Measurements from ENCODE around the gene COPS2. TPM values are rescaled to one million over a fixed set of nuclear protein-coding genes. Genes with fewer than 3 reads are reported as not detected.
"Not testable (repeated sequence)": the region's sequence is repeated elsewhere in the genome, so short reads cannot be mapped to it uniquely, and the experiment has no call there.

COPS2 gene
- total RNA-seq, 1 experiment from 2014 or later, result 223 TPM

DNA sequence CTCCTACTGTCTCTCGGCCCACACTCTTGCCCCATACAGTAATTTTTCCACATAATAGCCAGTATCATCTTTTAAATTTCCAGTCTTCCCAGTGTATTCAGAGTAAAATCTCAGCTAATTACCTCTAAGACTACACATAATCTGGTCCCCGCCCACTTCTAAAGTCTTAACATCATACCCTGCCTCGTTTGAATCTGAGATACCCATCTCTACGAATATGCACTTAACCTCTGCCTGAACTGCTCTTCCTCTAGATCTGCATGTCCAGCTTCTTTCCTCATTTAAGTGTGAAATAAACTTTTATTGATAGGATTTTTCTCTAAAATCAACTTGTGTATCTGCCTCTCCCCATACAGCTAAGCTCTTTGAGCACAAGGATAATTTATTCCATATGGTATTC is 34.6 kb downstream of the COPS2 start:
- DNase-seq (ENCODE audit: low spot score), result no peak
- in situ Hi-C loops (cut with HindIII; ENCODE audit: low sequenced_read_pairs), result no loop called here

DNA sequence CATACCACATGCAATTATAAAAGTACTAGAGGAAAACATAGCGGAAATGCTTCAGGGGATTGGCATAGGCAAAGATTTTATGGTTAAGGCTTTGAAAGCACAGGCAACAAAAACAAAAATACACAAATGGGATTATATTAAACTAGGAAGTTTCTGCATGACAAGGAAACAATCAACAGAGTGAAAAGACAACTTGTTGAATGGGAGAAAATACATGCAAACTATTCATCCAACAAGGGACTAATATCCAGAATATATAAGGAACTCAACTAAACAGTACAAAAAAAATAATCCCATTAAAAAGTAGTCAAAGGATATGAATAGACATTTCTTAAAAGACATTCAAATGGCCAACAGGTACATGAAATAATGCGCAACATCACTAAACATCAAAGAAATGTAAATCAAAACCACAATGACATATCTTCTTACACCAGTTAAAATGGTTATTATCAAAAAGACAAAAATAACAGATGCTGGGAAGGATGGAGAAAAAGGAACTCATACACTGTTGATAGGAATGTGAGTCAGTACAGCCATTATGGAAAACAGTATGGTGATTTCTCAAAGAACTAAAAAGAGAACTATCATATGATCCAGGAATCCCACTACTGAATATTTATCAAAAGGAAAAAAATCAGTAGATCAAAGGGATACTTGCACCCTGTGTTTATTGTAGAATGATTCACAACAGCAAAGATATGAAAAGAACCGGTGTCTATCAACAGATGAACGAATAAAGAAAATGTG is 39.1 kb downstream of the COPS2 start:
- in situ Hi-C loops (cut with HindIII; ENCODE audit: low sequenced_read_pairs), result no loop called here
- DNase-seq (ENCODE audit: low spot score), result no peak

DNA sequence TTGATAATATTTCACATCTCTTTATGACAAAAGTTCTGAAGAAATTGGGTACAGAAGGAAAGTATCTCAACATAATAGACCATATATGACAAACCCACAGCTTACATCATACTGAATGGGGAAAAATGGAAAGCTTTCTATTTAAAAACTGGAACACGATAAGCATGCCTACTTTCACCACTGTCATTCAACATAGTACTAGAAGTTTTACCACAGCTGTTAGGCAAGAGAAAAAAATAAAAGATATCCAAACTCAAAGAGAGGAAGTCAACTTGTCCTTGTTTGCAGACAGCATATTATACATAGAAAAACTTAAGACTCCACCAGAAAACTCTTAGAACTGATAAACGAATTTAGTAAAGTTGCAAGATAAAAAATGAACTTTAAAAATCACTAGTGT is 40.3 kb downstream of the COPS2 start:
- DNase-seq (ENCODE audit: low spot score), result no peak

DNA sequence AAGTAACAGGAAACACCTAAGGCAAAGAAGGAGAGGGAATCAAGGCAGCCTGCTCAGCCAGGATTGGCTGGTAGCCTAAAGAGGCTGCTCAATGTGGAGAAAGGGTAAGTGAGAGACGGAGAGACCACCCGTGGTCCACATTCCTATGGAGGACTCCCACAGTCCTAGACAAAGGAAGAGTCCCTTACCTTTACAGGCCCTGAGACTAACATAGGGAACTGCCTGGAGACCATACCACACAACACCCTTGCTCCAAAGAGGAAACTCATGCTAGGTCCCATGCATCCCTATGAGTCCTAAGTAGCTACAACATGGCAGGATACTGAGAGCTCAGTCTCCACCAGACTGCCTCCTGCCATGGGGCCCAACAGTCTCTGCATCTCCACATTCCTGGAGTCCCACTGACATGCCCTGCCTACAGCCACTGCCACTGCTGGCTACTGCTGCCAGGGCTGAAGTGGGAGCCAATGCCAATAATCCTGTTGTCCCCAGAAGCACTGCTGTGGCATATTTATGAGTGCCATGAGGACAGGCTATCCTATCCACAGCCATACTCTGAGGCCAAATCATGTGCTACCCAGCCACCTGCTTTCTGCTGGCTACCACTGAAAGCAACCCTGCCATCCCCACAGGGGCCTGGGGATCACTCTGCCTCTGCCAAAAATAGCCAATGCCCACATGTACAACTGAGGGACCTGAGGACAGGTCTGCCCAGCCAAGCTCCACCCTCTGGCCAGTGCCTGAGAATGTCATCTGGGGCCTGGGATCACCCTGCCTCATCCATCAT is 45.0 kb downstream of the COPS2 start:
- no peak for DNase-seq (ENCODE audit: low spot score)
- in situ Hi-C loops (cut with HindIII; ENCODE audit: low sequenced_read_pairs), result no loop called here

More for the DNA sequence above, 40.3 kb downstream of the COPS2 start:
- in situ Hi-C loops (cut with HindIII; ENCODE audit: low sequenced_read_pairs), result no loop called here

DNA sequence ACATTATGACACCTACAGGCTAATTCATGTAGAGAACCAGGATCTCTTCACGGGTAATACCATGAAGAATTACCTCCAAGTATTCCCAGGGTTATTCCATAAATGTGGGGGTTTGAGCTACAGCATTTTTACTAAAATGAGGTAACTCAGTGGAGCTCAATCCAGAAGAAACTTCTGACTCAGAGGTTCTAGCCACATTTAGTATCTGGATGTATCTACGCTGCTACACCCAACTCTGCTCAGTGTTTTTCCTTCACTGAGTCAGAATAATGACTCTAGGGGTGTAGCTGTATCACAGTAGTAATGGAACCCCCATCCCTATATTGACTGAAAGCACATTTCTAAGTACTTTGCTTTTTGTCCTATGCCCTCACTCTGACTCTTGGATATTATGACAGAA is 52.4 kb downstream of the COPS2 start:
- in situ Hi-C loops (cut with HindIII; ENCODE audit: low sequenced_read_pairs), result no loop called here
- no peak for DNase-seq (ENCODE audit: low spot score)

DNA sequence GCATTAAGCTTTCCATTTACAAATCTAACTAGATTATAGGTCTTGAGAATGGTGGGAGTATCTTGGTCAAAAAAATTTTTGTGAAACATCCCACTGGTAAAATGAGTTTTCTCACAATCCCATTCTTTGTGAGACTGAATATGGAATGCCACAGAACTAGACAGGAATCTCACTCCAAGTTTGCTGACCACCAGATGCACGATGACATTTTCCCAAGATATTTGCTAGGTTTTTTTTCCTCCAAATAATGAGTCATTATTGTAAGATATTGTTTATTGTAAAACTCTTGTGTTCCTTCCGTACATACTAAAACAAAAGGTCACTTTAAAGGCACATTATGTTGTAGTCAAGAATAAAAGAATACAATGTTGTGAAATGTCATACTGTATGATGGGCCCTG is 53.9 kb downstream of the COPS2 start:
- in situ Hi-C loops (cut with HindIII; ENCODE audit: low sequenced_read_pairs), result no loop called here
- no peak for DNase-seq (ENCODE audit: low spot score)

DNA sequence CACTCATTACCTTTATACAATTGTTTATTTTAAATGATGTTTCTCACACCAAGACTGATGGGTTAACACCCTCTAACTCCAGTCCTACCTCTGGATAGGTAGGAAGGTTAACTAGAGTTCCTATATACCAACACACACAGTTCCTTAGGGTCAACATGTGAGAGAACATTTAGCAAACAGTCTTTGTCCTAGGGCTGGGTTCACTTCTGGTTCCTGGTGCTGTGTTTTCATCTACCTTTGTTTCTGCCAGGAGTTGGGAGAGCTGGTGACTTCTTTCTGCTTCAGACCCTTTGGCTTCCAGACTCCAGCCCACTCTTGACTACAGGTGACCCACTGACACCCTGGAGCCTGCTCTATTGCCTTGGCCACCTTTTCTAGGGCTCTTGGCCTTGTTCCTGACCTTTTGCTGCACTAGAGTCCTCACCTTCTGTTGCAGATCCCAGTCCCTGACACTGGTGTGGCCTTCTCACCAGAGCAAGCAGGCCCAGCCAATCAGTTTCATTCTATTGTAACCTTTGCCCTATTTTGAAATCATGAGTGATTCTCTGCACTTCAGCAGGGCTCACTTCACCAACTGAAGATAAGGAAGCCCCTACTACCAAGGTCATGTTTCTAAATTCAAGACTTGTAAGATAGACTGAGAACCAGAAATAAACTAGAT is 59.2 kb downstream of the COPS2 start:
- DNase-seq (ENCODE audit: low spot score), result no peak
- in situ Hi-C loops (cut with HindIII; ENCODE audit: low sequenced_read_pairs), result no loop called here

DNA sequence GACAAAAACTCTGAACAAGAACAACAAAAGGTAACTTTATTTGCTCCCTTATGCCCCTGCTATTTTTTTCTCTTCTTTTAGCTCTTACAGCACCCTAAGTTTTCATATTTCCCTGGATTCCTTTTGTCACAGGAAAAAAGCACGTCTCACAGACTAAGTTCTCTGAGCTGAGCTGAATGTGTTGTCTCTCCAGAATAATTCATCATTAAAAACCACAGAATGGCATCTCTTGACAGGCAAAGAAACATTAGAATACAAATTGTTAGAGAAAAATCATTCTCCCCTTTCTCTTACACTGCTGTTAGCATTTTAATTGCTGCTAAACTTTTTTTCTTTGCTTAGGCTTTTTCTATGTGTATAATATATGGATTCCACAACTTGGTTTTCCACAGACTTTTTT is 60.5 kb downstream of the COPS2 start:
- no peak for DNase-seq (ENCODE audit: low spot score)
- in situ Hi-C loops (cut with HindIII; ENCODE audit: low sequenced_read_pairs), result no loop called here

DNA sequence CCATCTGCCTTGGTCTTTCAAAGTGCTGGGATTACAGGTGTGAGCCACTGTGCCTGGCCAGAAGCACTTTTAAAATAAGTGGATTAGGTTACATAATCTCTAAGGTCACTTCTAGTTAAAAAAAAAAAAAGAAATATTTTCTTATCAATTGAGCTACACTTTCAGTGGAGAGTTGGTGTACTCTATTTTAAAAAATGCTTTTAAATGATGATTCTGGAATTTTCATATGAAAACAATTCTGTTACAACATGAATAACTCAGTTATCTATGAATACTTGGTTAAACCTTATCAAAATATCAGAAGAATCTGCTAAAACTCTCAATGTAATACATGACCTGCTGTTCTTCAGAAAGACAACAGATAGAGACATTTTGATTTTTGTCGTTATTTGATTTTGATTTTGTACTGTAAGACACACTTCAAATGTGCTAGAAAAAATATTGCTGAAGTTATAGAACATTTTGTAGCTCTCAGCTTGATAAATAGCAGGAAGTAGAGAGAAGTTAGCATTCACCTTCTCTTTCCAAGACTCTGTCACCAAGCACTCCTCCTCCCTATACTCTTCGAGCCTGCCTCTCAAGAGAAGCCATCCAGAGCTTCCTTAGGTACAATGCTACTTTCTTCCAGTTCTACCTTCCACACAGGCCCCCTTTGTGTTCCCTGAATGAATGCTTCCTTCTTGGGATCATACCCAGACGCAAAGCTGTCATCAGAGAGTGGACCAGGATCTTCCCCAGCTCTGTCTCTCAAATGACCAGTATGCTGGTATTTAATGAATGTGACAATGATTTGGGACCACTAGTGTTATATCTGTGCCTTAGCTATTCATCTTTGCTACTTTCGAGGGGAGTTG is 61.9 kb downstream of the COPS2 start:
- in situ Hi-C loops (cut with HindIII; ENCODE audit: low sequenced_read_pairs), result no loop called here

DNA sequence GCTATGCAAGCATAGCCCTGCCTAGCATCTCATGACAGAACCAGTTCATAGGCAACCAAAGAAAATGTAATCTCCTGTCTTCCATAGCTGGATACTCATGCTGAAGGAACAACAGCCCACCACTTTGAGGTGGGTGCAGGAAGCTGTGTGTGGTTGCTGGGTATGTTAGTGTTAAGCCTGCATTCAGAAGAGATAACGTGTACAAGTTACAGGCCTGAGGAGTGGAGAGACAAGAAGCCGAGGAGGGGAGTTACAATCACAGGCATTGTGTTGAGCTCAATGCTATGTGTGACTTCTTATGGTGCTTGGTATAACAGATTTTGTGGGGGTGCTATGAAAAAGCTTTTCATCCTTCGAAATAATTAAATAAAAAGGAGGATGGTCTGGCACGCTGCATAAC is 66.4 kb downstream of the COPS2 start:
- DNase-seq (ENCODE audit: low spot score), result no peak
- in situ Hi-C loops (cut with HindIII; ENCODE audit: low sequenced_read_pairs), result no loop called here

More for the DNA sequence above, 61.9 kb downstream of the COPS2 start:
- no peak for DNase-seq (ENCODE audit: low spot score)

DNA sequence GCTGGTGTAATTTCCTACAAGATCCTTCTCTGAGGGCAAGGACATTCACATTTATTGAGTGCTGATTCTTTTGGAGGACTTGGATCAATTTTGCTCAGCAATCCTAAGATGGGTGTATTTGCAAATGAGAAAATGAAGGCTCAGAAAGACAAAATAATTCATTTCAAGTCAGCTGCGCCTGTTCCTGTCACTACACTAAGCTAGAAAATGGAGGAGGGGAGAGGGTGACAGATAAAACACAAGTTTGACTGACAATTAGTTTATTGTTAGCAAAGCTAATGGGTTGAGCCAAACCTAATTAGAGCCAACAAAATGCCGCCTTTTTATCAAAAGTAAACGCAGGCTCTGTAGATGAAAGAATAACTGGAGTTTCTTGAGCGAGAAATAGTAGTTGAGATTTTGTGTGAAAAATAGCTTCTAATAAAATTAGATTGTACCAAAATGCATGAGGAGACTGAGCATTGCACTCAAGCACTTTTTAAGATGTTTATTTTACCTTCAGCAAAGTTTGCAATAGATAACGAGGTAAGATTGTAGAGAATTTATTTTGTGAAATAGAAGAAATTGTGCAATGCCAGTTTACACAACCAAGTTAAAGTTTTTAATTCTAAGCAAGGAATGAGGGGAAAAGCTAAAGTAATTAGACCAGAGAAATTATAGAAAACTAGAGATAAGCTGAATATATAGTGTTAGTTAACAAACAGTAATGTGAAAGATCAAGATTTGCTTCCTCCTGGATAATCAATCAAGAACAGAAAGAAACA is 69.5 kb downstream of the COPS2 start:
- in situ Hi-C loops (cut with HindIII; ENCODE audit: low sequenced_read_pairs), result no loop called here
- DNase-seq (ENCODE audit: low spot score), result no peak

DNA sequence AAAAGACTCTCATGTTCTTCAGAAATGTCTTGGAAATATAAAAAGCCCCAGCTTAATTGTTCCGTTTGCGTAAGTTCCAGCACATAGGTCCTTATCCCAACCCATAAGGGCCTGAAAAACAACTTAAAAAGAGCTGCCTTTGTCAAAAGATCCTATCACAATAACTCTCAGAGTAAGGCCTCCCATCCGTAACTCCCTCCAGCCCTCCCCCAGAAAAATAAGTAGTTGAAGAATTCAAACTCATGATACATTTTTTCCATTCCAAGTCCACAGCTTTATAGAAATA is 71.2 kb downstream of the COPS2 start:
- in situ Hi-C loops (cut with HindIII; ENCODE audit: low sequenced_read_pairs), result no loop called here
- DNase-seq (ENCODE audit: low spot score), result no peak

DNA sequence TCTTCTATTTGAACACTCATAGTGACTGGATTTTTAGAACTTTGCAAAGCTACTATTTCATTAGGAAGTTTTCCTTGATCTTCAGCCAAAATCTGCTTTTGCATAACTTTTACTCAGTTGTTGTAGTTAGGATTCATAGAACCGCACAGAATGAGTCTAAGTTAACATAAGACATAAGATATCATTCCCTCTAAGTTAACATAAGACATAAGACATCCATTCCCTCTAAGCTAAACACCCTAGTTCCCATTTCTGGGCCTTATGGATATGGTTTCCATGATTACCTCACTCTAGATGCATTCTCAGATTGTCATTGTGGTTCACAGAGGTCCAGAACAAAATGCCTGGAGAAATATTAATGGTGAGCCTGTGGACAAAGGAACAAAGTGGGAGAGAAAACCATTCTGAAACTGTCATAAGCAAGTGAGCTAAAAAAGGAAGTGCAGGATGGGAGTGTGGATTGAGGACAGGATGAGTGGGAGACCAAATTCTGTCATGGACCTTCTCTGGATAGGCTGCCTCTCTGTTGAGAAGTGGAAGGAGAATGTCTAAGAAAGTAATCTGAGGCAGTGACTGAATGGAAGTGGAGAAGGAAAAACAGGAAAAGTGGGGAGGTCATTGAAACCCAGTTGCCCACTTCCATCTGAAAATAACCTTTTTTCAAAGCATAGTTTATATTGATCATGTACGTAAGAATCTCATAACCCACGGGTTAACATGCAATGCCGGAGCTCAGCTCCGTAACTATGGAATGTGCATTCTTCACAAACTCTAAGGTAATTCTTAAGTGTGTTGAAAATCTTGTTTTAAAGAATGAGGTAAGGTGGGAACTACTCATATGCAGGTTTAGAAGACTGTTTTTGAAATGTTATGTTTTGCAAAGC is 71.8 kb downstream of the COPS2 start:
- in situ Hi-C loops (cut with HindIII; ENCODE audit: low sequenced_read_pairs), result no loop called here
- no peak for DNase-seq (ENCODE audit: low spot score)

DNA sequence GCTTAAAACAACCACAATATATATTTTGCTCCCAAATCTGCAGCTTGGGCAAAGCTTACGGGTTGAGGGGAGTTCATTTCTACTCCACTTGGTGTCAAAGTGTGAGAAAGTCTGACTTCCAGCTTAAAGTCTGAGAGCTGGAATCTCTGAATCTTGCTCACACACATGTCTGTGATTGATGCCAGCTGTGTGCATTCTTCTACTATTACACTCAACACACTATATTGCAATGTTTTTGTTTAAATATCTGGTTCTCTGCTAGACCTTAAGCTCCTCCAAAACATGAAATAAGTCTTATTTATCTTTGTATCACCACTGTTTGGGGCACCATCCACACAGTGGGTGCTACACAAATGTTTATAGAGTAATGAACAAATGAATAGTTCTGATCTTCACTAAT is 72.4 kb downstream of the COPS2 start:
- no peak for DNase-seq (ENCODE audit: low spot score)
- in situ Hi-C loops (cut with HindIII; ENCODE audit: low sequenced_read_pairs), result no loop called here

DNA sequence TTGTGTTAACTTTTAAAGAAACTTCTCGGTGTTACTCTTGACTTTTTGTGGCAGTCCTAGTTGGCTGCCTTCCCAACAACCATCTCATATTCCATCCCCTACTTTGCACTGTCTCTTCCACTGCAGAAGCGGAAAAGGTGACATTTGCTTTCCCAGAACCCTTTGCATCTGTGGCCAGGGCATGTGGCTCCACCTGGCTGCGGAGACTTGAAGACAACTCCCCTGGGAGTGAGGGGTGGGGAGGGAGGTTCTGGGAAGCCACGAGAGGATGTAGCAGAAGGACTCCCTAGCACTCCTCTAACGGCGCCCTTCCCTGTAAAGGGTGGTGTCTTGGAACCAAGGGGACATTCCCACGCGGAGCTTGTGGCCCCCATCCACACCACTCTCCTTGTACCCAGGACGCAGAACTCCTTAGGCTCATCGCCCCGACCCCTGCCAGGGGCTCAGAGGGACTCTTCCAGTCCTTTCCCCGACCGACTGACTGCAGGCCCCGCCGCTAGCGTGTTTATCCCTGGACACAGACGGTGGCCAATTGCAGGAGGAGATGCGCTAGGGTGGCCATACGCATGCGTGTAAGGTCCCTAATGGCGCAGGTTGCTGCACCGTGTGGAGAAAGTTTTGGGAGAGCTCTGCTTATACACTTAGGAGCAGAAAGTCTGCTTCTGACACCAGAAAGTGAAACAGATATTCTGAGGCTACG is 75.9 kb downstream of the COPS2 start:
- in situ Hi-C loops (cut with HindIII; ENCODE audit: low sequenced_read_pairs), result no loop called here
- no peak for DNase-seq (ENCODE audit: low spot score)

DNA sequence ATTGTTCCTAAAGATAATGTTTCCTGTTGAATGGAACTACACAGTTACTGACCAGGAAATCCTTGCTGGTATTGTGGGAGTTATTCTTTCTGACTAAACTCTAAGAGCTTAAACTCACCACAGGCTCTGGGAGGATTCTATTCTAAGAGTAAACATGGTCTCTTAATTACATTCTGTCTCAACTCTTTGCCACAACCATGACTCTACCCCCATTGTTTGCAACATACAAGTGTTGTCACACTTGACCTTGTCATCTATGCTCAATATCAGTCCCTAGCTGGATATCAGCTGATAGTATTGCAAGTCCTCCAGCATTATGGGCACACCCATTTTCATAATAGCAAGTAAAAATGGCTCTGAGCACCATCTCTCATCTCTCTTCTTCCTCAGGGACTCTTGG is 79.5 kb downstream of the COPS2 start:
- DNase-seq (ENCODE audit: low spot score), result no peak
- in situ Hi-C loops (cut with HindIII; ENCODE audit: low sequenced_read_pairs), result no loop called here

DNA sequence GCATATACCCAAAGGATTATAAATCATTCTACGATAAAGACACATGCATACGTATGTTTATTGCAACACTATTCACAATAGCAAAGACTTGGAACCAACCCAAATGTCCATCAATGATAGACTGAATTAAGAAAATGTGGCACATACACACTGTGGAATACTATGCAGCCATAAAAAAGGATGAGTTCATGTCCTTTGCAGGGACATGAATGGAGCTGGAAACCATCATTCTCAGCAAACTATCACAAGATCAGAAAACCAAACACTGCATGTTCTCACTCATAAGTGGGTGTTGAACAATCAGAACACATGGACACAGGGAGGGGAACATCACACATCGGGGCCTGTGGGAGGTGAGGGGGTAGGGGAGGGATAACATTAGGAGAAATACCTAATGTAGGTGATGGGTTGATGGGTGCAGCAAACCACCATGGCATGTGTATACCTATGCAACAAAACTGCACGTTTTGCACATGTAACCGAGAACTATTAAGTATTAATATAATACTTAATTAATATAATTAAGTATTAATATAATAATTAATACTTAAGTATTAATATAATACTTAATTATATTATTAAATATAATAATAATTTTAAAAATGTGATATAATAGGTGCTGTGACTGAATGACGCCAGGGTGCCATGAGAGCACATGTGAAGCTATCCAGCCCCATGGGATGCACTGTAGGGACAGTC is 80.7 kb downstream of the COPS2 start:
- DNase-seq (ENCODE audit: low spot score); in situ Hi-C loops (cut with HindIII; ENCODE audit: low sequenced_read_pairs): not testable (repeated sequence)

Data from G401 (cell line).